Measurements from ENCODE around the gene PLCXD3.

The PLCXD3 gene

DNA sequence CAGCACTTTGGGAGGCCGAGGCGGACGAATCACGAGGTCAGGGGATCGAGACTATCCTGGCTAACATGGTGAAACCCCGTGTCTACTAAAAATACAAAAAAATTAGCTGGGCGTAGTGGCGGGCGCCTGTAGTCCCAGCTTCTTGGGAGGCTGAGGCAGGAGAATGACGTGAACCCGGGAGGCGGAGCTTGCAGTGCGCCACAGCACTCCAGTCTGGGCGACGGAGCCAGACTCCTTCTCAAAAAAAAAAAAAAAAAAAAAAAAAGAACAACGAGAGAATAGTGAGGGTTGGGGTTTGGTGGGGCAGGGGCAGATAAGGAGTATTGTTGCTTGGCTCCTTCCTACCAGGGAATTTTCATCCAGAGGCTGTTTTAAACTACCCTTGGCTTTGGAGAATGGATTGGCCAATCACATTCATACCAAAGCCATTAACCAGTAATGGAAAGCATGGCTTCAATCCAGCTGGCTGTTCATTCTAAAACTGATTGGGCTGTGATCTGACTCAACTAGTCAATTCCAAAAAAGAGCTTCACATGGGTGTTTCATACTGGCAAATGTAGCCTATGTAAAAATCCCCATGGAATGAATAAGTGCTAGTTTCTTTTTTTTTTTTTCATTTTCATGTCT lies 64.4 kb downstream of the PLCXD3 start:
- H3K27ac ChIP-seq (ENCODE audit: low read depth, low read length): no peak overlapping the region
- H3K9ac ChIP-seq (ENCODE audit: low read length): no peak overlapping the region

DNA sequence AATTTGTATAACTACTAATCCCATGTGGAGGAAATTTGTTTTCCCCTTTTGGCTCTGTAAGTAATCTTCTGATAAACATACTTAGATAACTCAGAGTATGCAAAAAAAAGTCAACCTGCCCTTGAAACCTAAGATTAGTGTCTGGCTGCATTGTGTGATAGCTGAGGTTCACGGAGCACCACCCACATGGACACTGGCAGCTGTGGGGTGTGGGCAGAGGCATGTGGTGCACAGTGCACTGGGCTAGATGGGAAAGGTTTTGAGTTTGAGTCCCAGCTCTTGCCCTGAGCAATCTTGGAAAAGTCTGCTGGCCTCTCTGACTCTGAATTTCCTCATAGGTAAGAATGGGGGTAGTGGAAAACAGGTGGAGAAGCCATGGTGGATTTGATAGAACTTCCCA lies 75.1 kb downstream of the PLCXD3 start:
- H3K9me3 ChIP-seq (ENCODE audit: control insufficient read depth, insufficient read depth, low read depth, low read length): no peaks in the 10 kb centered on the region
- no peaks in the 10 kb centered on the region for H3K27me3 ChIP-seq (ENCODE audit: control insufficient read depth, insufficient read depth, low read length)
- no peaks in the 10 kb centered on the region for H3K36me3 ChIP-seq (ENCODE audit: control insufficient read depth, insufficient read depth, low read length)
- no peak overlapping the region for H3K27ac ChIP-seq (ENCODE audit: low read depth, low read length)
- no peak overlapping the region for H3K9ac ChIP-seq (ENCODE audit: low read length)
- H3K4me3 ChIP-seq (ENCODE audit: low read depth, low read length): no peak overlapping the region
- no peaks in the 10 kb centered on the region for H3K4me1 ChIP-seq (ENCODE audit: control insufficient read depth, insufficient read depth, low read length)

More for the DNA sequence above, 64.4 kb downstream of the PLCXD3 start:
- H3K36me3 ChIP-seq (ENCODE audit: control insufficient read depth, insufficient read depth, low read length): no peaks in the 10 kb centered on the region
- no peaks in the 10 kb centered on the region for H3K9me3 ChIP-seq (ENCODE audit: control insufficient read depth, insufficient read depth, low read depth, low read length)
- no peak overlapping the region for H3K4me3 ChIP-seq (ENCODE audit: low read depth, low read length)
- H3K4me1 ChIP-seq (ENCODE audit: control insufficient read depth, insufficient read depth, low read length): no peaks in the 10 kb centered on the region
- no peaks in the 10 kb centered on the region for H3K27me3 ChIP-seq (ENCODE audit: control insufficient read depth, insufficient read depth, low read length)

DNA sequence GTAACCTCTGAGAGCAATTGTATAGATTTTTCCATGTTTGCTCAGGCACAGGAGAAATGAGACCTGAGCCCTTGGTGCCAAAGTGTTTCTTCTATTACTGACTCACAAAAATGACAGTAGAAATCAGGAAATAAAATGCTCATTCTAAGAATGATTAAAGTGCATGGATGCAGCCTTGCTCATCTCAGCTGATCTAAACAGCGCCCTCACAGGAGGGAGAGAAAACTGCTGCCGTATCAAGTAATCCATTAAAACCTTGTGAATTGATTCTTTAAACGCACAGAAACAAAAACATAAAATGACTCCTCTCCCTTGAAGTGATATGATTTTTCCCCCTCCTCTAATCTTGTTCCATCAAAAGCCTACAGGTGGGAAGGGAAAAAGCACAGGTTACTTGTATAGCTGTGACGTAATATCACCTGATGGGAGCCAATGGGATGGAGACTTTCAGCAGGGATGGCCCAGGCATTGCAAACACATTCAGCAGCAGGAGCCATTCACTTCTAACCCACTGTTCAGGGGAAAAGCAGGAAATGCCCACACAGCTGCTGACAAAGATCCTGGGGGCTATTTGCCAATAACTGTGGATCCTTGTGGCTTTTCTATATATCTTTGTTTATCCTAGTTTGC lies 76.7 kb downstream of the PLCXD3 start:
- no peak overlapping the region for H3K9ac ChIP-seq (ENCODE audit: low read length)
- no peaks in the 10 kb centered on the region for H3K27me3 ChIP-seq (ENCODE audit: control insufficient read depth, insufficient read depth, low read length)
- no peaks in the 10 kb centered on the region for H3K4me1 ChIP-seq (ENCODE audit: control insufficient read depth, insufficient read depth, low read length)
- no peaks in the 10 kb centered on the region for H3K9me3 ChIP-seq (ENCODE audit: control insufficient read depth, insufficient read depth, low read depth, low read length)
- no peaks in the 10 kb centered on the region for H3K36me3 ChIP-seq (ENCODE audit: control insufficient read depth, insufficient read depth, low read length)
- no peak overlapping the region for H3K4me3 ChIP-seq (ENCODE audit: low read depth, low read length)
- H3K27ac ChIP-seq (ENCODE audit: low read depth, low read length): no peak overlapping the region

DNA sequence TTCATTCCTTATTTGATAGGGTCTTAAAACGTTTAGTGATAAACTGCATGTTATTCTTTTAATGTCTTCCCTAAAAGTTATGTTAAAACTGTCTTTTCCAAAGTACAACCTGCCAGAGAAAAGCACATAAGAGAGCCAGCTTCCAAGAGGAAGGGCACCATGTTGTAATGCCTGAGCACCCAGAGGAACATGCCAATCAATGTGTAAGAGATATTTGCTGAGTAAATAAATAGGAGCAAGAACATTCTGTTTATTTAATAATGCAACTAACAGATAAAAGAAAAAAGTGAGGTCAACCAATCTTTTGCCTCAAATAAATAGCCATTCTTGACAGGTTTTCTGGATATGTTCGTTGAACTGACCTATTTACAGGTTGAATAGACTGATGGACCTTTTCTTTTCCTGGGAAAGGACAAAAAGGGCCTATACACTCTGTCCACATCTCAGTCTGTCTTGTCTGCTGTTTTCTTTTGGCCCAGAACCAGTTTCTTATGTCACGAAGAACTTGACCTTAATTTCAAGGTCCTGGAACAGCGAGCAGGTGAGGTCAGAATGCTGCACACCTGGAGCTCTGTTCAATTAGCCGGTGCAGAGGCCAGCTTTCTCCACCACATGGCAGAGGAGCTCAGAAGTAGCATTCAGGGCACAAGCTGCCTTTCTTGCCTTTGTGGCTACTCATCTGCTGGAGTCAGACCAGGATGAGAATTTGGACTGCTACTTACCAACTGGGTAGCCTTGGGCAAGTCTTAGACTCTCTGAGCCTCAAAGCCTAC lies 77.7 kb downstream of the PLCXD3 start:
- Histone ChIP-seq H3K4me1 (ENCODE audit: control insufficient read depth, insufficient read depth, low read length) (no peaks in the 10 kb centered on the region), H3K4me3 (ENCODE audit: low read depth, low read length) (no peak overlapping the region), H3K27me3 (ENCODE audit: control insufficient read depth, insufficient read depth, low read length) (no peaks in the 10 kb centered on the region), H3K36me3 (ENCODE audit: control insufficient read depth, insufficient read depth, low read length) (no peaks in the 10 kb centered on the region), H3K9me3 (ENCODE audit: control insufficient read depth, insufficient read depth, low read depth, low read length) (no peaks in the 10 kb centered on the region), H3K27ac (ENCODE audit: low read depth, low read length) (no peak overlapping the region), H3K9ac (ENCODE audit: low read length) (no peak overlapping the region)

DNA sequence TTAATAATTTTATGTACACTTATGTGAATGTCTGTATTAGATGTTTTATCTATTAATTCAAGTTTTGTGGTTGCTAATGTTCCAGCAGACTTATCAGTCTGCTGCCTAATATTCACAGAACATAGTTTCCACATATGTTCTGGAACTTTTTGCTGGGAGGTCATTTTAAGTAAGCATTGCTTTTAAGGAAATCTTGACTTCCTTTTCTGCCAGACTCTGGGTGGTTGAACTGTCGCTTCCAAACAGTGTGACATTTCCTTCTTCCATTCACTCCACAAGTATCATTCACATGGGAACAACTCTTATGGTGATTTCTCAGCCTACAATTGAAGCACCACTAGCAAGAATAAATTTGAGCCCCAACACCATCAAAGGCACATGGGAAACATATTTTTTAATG lies 82.9 kb downstream of the PLCXD3 start:
- no peaks in the 10 kb centered on the region for H3K36me3 ChIP-seq (ENCODE audit: control insufficient read depth, insufficient read depth, low read length)
- no peaks in the 10 kb centered on the region for H3K4me1 ChIP-seq (ENCODE audit: control insufficient read depth, insufficient read depth, low read length)
- no peaks in the 10 kb centered on the region for H3K9me3 ChIP-seq (ENCODE audit: control insufficient read depth, insufficient read depth, low read depth, low read length)
- no peaks in the 10 kb centered on the region for H3K27me3 ChIP-seq (ENCODE audit: control insufficient read depth, insufficient read depth, low read length)
- H3K9ac ChIP-seq (ENCODE audit: low read length): no peak overlapping the region
- no peak overlapping the region for H3K27ac ChIP-seq (ENCODE audit: low read depth, low read length)
- no peak overlapping the region for H3K4me3 ChIP-seq (ENCODE audit: low read depth, low read length)

GRCh38 chr5:41425736-41426135 lies 84.7 kb downstream of the PLCXD3 start:
- Histone ChIP-seq H3K36me3 (ENCODE audit: control insufficient read depth, insufficient read depth, low read length) (no peaks in the 10 kb centered on the region), H3K4me3 (ENCODE audit: low read depth, low read length) (no peak overlapping the region), H3K27me3 (ENCODE audit: control insufficient read depth, insufficient read depth, low read length) (no peaks in the 10 kb centered on the region), H3K27ac (ENCODE audit: low read depth, low read length) (no peak overlapping the region), H3K4me1 (ENCODE audit: control insufficient read depth, insufficient read depth, low read length) (no peaks in the 10 kb centered on the region), H3K9ac (ENCODE audit: low read length) (no peak overlapping the region), H3K9me3 (ENCODE audit: control insufficient read depth, insufficient read depth, low read depth, low read length) (no peaks in the 10 kb centered on the region)

DNA sequence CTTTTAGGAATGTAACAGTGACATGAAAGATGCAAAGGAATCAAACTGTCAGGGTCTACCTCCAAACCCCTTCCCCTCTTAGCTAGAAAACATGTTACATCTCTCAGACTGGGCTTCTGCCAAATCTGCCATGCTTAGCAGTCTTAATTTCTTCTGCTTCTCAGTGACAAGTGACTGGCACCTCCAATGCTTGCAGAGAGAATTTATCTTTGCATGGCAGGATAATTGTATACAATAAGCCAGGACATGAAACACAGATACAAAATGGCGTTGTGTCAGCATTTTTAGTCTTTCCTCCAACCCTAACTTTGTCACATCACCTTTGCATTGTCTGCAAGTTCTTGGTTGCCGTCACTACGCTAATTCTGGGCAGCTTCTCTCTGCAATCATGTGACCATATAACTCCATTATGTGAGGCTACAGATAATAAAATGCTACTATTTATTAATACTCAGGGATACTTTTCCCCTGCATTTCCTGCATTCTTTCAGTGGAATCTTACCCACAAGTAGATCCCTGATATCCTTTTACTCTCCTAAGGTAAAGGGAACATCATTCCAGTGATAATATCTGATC lies 89.8 kb downstream of the PLCXD3 start:
- Histone ChIP-seq H3K9me3 (ENCODE audit: control insufficient read depth, insufficient read depth, low read depth, low read length) (no peaks in the 10 kb centered on the region), H3K36me3 (ENCODE audit: control insufficient read depth, insufficient read depth, low read length) (no peaks in the 10 kb centered on the region), H3K9ac (ENCODE audit: low read length) (no peak overlapping the region), H3K27me3 (ENCODE audit: control insufficient read depth, insufficient read depth, low read length) (no peaks in the 10 kb centered on the region), H3K4me3 (ENCODE audit: low read depth, low read length) (no peak overlapping the region), H3K4me1 (ENCODE audit: control insufficient read depth, insufficient read depth, low read length) (peaks cover 6% of the 10 kb centered on the region; the same call in 1 of the 2 replicates), H3K27ac (ENCODE audit: low read depth, low read length) (no peak overlapping the region)

DNA sequence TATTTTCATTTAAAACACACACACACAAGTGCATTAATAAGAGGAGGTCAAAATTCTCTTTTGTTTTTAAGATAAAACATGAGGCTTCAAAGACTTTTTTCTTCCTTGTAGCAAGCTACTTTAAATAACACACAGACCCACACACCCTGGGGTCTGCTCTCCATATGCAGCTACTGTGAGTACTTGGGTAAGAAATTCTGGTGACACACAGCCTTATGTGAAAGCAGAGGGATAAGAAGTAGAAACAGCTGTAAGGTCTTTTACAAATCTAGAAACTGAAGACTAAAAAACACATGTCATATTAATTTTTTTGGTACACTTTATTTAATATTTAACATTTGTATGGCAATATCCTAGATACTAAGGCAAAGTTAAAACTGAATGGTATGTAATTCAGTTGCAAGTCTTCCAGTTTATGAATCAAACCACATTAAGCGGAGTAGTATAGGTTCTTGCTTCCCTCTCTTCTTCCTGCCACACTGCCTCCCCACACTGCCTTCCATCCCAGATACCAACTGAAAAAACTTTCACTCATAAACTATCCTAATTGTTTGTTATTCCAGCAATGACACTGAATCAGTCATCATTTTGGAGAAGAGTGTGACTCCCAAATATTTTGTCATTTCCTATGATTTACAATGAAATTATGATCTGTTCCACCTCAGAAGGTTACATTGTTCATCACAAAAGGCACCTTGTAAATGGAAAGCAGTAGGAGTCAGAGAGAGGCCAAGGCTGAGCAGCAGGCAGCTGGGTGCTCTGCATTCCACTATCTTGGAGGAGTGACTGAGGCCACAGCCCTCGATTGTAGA lies 92.0 kb downstream of the PLCXD3 start:
- Histone ChIP-seq H3K9ac (ENCODE audit: low read length) (no peak overlapping the region), H3K27ac (ENCODE audit: low read depth, low read length) (no peak overlapping the region), H3K36me3 (ENCODE audit: control insufficient read depth, insufficient read depth, low read length) (no peaks in the 10 kb centered on the region), H3K27me3 (ENCODE audit: control insufficient read depth, insufficient read depth, low read length) (no peaks in the 10 kb centered on the region), H3K4me3 (ENCODE audit: low read depth, low read length) (no peak overlapping the region), H3K9me3 (ENCODE audit: control insufficient read depth, insufficient read depth, low read depth, low read length) (no peaks in the 10 kb centered on the region), H3K4me1 (ENCODE audit: control insufficient read depth, insufficient read depth, low read length) (peaks cover 6% of the 10 kb centered on the region; the same call in 1 of the 2 replicates)

DNA sequence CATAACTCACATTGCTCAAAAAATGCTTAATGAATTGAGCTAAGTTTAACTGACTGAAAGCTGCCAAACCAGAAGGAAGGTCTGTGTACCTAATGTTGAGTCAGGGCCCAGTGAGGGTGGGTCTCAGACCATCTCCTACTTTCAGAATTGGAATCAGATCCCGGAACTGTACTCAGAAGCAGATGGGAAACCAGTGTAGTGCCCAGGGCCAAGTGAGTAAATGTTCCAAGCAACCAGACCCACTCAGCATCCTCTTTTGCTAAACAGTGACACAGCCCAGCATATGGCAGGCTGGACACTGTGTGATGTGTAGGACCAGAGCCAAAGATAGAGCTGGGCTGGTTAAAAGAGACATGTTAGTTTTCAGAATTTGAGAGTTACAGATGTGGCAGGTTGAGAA lies 94.1 kb downstream of the PLCXD3 start:
- no peak overlapping the region for H3K9ac ChIP-seq (ENCODE audit: low read length)
- H3K9me3 ChIP-seq (ENCODE audit: control insufficient read depth, insufficient read depth, low read depth, low read length): no peaks in the 10 kb centered on the region
- no peaks in the 10 kb centered on the region for H3K36me3 ChIP-seq (ENCODE audit: control insufficient read depth, insufficient read depth, low read length)
- H3K4me1 ChIP-seq (ENCODE audit: control insufficient read depth, insufficient read depth, low read length): peaks cover 6% of the 10 kb centered on the region; the same call in 1 of the 2 replicates
- H3K27ac ChIP-seq (ENCODE audit: low read depth, low read length): no peak overlapping the region
- no peak overlapping the region for H3K4me3 ChIP-seq (ENCODE audit: low read depth, low read length)
- no peaks in the 10 kb centered on the region for H3K27me3 ChIP-seq (ENCODE audit: control insufficient read depth, insufficient read depth, low read length)

GRCh38 chr5:41415242-41415641 lies 95.2 kb downstream of the PLCXD3 start:
- H3K36me3 ChIP-seq (ENCODE audit: control insufficient read depth, insufficient read depth, low read length): no peaks in the 10 kb centered on the region
- no peaks in the 10 kb centered on the region for H3K27me3 ChIP-seq (ENCODE audit: control insufficient read depth, insufficient read depth, low read length)
- H3K4me3 ChIP-seq (ENCODE audit: low read depth, low read length): no peak overlapping the region
- no peak overlapping the region for H3K9ac ChIP-seq (ENCODE audit: low read length)
- H3K9me3 ChIP-seq (ENCODE audit: control insufficient read depth, insufficient read depth, low read depth, low read length): no peaks in the 10 kb centered on the region
- peaks cover 6% of the 10 kb centered on the region; the same call in 1 of the 2 replicates for H3K4me1 ChIP-seq (ENCODE audit: control insufficient read depth, insufficient read depth, low read length)
- no peak overlapping the region for H3K27ac ChIP-seq (ENCODE audit: low read depth, low read length)

Measured in HUES6 (cell line).